ENCODE measurements around the gene IDH2. TPM values are rescaled to one million over a fixed set of nuclear protein-coding genes. Genes with fewer than 3 reads are reported as not detected.

Gene IDH2
- total and polyA plus RNA-seq, 10 of the 15 experiments (the other 5 are each of a cell fraction or from before 2014, with no cell fraction given) = 2.3 to 358 (median 242) TPM

- TF ChIP-seq MXI1 (IDR thresholded peaks at IDR 0.05; ENCODE audit: low read depth, low read length) (peak; percentile 55; the same call in 1 of the 2 replicates), KDM1A (IDR thresholded peaks at IDR 0.05; ENCODE audit: borderline replicate concordance) (no peak), SUZ12 (IDR thresholded peaks at IDR 0.05; ENCODE audit: unreplicated experiment) (no peak), YY1 (IDR thresholded peaks at IDR 0.05; ENCODE audit: low read depth, low read length) (peak; percentile 29; the same call in 1 of the 2 replicates), HDAC6 (IDR thresholded peaks at IDR 0.05; ENCODE audit: unreplicated experiment) (no peak), SREBF1 (IDR thresholded peaks at IDR 0.05; ENCODE audit: low read length) (no peak), IRF4 (IDR thresholded peaks at IDR 0.05; ENCODE audit: low read depth, low read length) (no peak), PBX3 (IDR thresholded peaks at IDR 0.05; ENCODE audit: insufficient replicate concordance, low read depth, low read length) (no peak), ESRRA (IDR thresholded peaks at IDR 0.05; ENCODE audit: low read length) (no peak), IKZF1 (conservative IDR thresholded peaks at IDR 0.05) (peak; percentile 74), CHD4 (IDR thresholded peaks at IDR 0.05) (no peak), ZNF687 (IDR thresholded peaks at IDR 0.05) (0 out of 2 replicates have a peak, but pooled peaks have one; percentile 66), NKRF (conservative IDR thresholded peaks at IDR 0.05) (no peak), USF1 (IDR thresholded peaks at IDR 0.05; ENCODE audit: borderline replicate concordance, extremely low read length, insufficient read depth, low read depth, low read length) (no peak), CEBPZ (IDR thresholded peaks at IDR 0.05; ENCODE audit: low read depth, low read length) (no peak)
Measured at GRCh38 chr15:90101969-90102890, at the start of gene IDH2 (continued).

Measured in GM12878 (cell line).